ENCODE data around the gene TMEM61.

The TMEM61 gene

DNA sequence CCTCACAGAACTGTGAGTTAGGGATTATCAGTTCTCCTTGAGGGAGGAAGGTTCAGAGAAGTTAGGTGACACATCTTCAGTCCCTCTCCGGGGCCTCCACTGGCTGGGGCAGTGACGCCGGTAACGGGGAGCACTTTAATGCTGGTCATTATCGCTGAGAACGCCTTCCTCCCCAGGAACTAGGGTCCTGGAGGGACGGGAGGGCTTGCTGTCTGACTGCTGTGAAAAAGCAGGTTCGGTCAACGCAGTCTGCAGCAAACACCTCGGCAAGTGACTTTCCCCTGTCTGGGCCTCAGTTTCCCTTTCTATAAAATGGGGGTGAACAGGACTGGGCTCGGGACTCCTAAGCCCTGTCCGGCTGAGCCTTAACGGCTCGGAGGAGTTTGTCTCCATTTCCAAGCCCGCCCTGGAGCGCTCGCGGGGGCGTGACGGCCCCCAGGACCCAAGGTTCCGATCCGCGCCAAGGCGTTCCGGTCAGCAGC lies 341 bp upstream of the TMEM61 start:
- ChIA-PET POLR2A (no interaction called here), CTCF (interaction anchor here (2.5 kb wide), 1 partner anchor 29 kb away, joined by 14 read pairs; no protein-coding TSS in a partner anchor)
- no peak for DNase-seq (ENCODE audit: extremely low spot score)

GRCh38 chr1:54981466-54981865 lies 1.0 kb downstream of the TMEM61 start:
- TF ChIP-seq CTCF (IDR thresholded peaks at IDR 0.05; ENCODE audit: control extremely low read depth, extremely low read depth, low read depth, missing control alignments) = no peak
- no peak for DNase-seq (ENCODE audit: extremely low spot score)
- CTCF ChIA-PET = interaction anchor here (24.6 kb wide), 1 partner anchor 35 kb away, joined by 609 read pairs; no protein-coding TSS in a partner anchor
- POLR2A ChIA-PET = no interaction called here

More for the DNA sequence above, 341 bp upstream of the TMEM61 start:
- TF ChIP-seq CTCF (IDR thresholded peaks at IDR 0.05; ENCODE audit: control extremely low read depth, extremely low read depth, low read depth, missing control alignments) = no peak

GRCh38 chr1:54982739-54983138 lies 2.3 kb downstream of the TMEM61 start:
- DNase-seq (ENCODE audit: extremely low spot score) = no peak
- no peak for TF ChIP-seq CTCF (IDR thresholded peaks at IDR 0.05; ENCODE audit: control extremely low read depth, extremely low read depth, low read depth, missing control alignments)
- ChIA-PET POLR2A (no interaction called here), CTCF (interaction anchor here (24.6 kb wide), 1 partner anchor 37 kb away, joined by 609 read pairs; no protein-coding TSS in a partner anchor)

- POLR2A ChIA-PET = no interaction called here
- no peak for TF ChIP-seq CTCF (IDR thresholded peaks at IDR 0.05; ENCODE audit: control extremely low read depth, extremely low read depth, low read depth, missing control alignments)
- CTCF ChIA-PET = interaction anchor here (1.1 to 24.6 kb wide), 3 partner anchors 12 to 38 kb away, joined by 4 to 609 read pairs (median 29); no protein-coding TSS in a partner anchor
- DNase-seq (ENCODE audit: extremely low spot score) = no peak
Measured at GRCh38 chr1:54984131-54984842, 3.9 kb downstream of the TMEM61 start.

DNA sequence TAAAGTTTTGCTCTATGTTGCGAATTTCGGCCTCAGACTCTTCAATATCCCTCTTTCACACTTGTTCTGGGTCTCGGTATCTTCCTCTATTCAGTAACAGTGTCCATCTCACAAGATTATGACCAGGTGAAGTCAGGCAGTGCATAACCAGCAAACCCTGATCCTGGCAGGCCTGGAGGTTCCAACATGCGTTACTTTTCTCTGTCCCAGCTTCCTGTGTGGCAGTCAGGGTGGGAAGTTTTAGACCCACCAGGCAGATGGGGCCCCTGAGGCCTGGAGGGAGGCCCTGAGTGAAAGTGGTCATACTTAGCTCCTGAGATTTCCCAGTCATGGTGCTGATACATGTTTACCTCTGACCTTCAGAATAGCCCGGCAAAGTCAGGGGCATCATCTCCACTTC lies 5.1 kb downstream of the TMEM61 start:
- CTCF ChIA-PET = interaction anchor here (4.6 to 24.6 kb wide), 2 partner anchors 11 to 40 kb away, joined by 29 to 609 read pairs; no protein-coding TSS in a partner anchor
- TF ChIP-seq CTCF (IDR thresholded peaks at IDR 0.05; ENCODE audit: control extremely low read depth, extremely low read depth, low read depth, missing control alignments) = no peak
- DNase-seq (ENCODE audit: extremely low spot score) = no peak
- POLR2A ChIA-PET = no interaction called here

GRCh38 chr1:54986025-54986424 lies 5.6 kb downstream of the TMEM61 start:
- POLR2A ChIA-PET = no interaction called here

More at GRCh38 chr1:54986025-54986424, 5.6 kb downstream of the TMEM61 start:
- no peak for TF ChIP-seq CTCF (IDR thresholded peaks at IDR 0.05; ENCODE audit: control extremely low read depth, extremely low read depth, low read depth, missing control alignments)
- CTCF ChIA-PET = interaction anchor here (1.3 to 24.6 kb wide), 3 partner anchors 10 to 40 kb away, joined by 3 to 609 read pairs (median 29); no protein-coding TSS in a partner anchor
- no peak for DNase-seq (ENCODE audit: extremely low spot score)
